ENCODE data around the gene CD4.

- TF ChIP-seq JUND (IDR thresholded peaks at IDR 0.05; ENCODE audit: low read depth, low read length) (no peak), POLR2A (IDR thresholded peaks at IDR 0.05; ENCODE audit: low read depth, low read length) (no peak), CEBPB (IDR thresholded peaks at IDR 0.05; ENCODE audit: borderline replicate concordance in 1 of 2, low read depth in 2 of 2, low read length in 2 of 2) (no peak), EZH2 (IDR thresholded peaks at IDR 0.05; ENCODE audit: borderline replicate concordance, control insufficient read depth, low read depth, low read length) (no peak), RAD51 (IDR thresholded peaks at IDR 0.05) (no peak), ATF3 (IDR thresholded peaks at IDR 0.05; ENCODE audit: borderline replicate concordance, extremely low read depth, low read depth, low read length) (no peak), MTA3 (IDR thresholded peaks at IDR 0.05; ENCODE audit: borderline replicate concordance, low read length) (no peak), POLR2AphosphoS5 (IDR thresholded peaks at IDR 0.05; ENCODE audit: low read length) (no peak), CTCF (IDR thresholded peaks at IDR 0.05 in 2 of 3, conservative IDR thresholded peaks at IDR 0.05 in 1 of 3; ENCODE audit: control insufficient read depth in 2 of 3, extremely low read depth in 1 of 3, insufficient read depth in 1 of 3, low read depth in 3 of 3, low read length in 3 of 3) (no peak), NR2C2 (IDR thresholded peaks at IDR 0.05; ENCODE audit: borderline replicate concordance, control insufficient read depth, insufficient read length, low read depth) (no peak), RAD21 (IDR thresholded peaks at IDR 0.05; ENCODE audit: insufficient read depth, low read depth, low read length) (no peak)
Observed at GRCh38 chr12:6855322-6855721, 66.0 kb downstream of the CD4 start.

All from GM12878 (cell line).